Astrocyte (in vitro differentiated cells and primary cell): ENCODE results near the gene POLD2.

Experiments used
- CTCF ChIP-seq: IDR thresholded peaks from 2 replicates; pipeline ENCODE4 v1.5.1; 2011; ENCODE audit warnings: low read depth, mild to moderate bottlenecking, inconsistent platforms, low read length, moderate library complexity; ENCODE audit not compliant: insufficient read depth
- EZH2 ChIP-seq: IDR thresholded peaks from 2 replicates; pipeline ENCODE4 v1.6.1; 2012; ENCODE audit warnings: mild to moderate bottlenecking, low read length, inconsistent platforms; ENCODE audit not compliant: insufficient read depth

GRCh38 chr7:44138698-44139097 is 15.3 kb upstream of the POLD2 start:
- TF ChIP-seq CTCF (no peak), EZH2 (no peak)
